Colonic mucosa (tissue), 4 donors: ENCODE data around the gene C19orf85. TPM values are rescaled to one million over a fixed set of nuclear protein-coding genes. Genes with fewer than 3 reads are reported as not detected.

Experiments used
- DNase-seq: peaks from one replicate; pipeline ENCODE4 v3.0.0-alpha.2; 2020
- H3K27ac ChIP-seq: fragments of 200-600 bp; one replicate; pipeline ENCODE4 v1.8.0; 2021
- H3K27me3 ChIP-seq: fragments of 200-600 bp; one replicate; pipeline ENCODE4 v1.8.0; 2021
- H3K36me3 ChIP-seq: fragments of 200-600 bp; one replicate; pipeline ENCODE4 v1.8.0; 2021
- H3K4me1 ChIP-seq: fragments of 200-600 bp; one replicate; pipeline ENCODE4 v1.8.0; 2021; ENCODE audit warnings: mild to moderate bottlenecking
- H3K4me3 ChIP-seq: fragments of 200-600 bp; one replicate; pipeline ENCODE4 v1.8.0; 2021
- H3K9ac ChIP-seq, 2 donors: one replicate each; pipeline ENCODE4 v1.7.0; 2013; ENCODE audit warnings: control low read depth in 2 of 2, low read depth in 2 of 2, low read length in 2 of 2
- H3K9me3 ChIP-seq: fragments of 200-600 bp; one replicate; pipeline ENCODE4 v1.8.0; 2021
- intact Hi-C: fragments of 100-400 bp; cut with DNase I; formaldehyde crosslinking; loops from one replicate; pipeline ENCODE4 v1.14.1; 2022
- total RNA-seq, 2 donors: library from RNA; stranded (reverse); fragmentation: NEBNext Ultra II Directional in 1 of 2; extraction: Animal tissue kit (Norgen Biotek cat#: 25700) in 1 of 2; gene quantifications; one replicate each; pipeline ENCODE4 v1.2.1, GENCODE V29; 2021
- TF ChIP-seq, protein P1 (sequence below): fragments of 200-600 bp; IDR thresholded peaks from one replicate; pipeline ENCODE4 v1.8.0; 2022; ENCODE audit warnings: antibody characterized with exemption, mild to moderate bottlenecking
- donor health status: healthy.
- donor health status: DM: no; HTN: no; CAD: no.
- donor health status: DM: no; HTN: no; CAD: no.

The C19orf85 gene
- total RNA-seq, 2 donors from 2014 or later, result not detected

DNA sequence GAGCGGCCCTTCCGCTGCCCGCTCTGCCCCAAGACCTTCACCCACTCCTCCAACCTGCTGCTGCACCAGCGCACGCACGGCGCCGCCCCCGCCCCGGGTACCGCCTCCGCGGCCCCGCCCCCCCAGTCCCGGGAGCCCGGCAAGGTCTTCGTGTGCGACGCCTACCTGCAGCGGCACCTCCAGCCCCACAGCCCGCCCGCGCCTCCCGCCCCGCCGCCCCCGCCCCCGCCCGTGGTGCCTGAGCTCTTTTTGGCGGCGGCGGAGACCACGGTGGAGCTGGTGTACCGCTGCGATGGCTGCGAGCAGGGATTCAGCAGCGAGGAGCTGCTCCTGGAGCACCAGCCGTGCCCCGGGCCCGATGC, 17.2 kb upstream of the C19orf85 start:
- Histone ChIP-seq H3K4me3 (no peak overlapping the region), H3K36me3 (no peaks in the 10 kb centered on the region), H3K9me3 (no peaks in the 10 kb centered on the region), H3K27me3 (no peaks in the 10 kb centered on the region), H3K27ac (no peak overlapping the region), H3K4me1 (peaks cover 10% of the 10 kb centered on the region), H3K9ac (no peak overlapping the region)
- DNase-seq, result no peak
- intact Hi-C loops, result no loop called here
- TF ChIP-seq, protein P1, sequence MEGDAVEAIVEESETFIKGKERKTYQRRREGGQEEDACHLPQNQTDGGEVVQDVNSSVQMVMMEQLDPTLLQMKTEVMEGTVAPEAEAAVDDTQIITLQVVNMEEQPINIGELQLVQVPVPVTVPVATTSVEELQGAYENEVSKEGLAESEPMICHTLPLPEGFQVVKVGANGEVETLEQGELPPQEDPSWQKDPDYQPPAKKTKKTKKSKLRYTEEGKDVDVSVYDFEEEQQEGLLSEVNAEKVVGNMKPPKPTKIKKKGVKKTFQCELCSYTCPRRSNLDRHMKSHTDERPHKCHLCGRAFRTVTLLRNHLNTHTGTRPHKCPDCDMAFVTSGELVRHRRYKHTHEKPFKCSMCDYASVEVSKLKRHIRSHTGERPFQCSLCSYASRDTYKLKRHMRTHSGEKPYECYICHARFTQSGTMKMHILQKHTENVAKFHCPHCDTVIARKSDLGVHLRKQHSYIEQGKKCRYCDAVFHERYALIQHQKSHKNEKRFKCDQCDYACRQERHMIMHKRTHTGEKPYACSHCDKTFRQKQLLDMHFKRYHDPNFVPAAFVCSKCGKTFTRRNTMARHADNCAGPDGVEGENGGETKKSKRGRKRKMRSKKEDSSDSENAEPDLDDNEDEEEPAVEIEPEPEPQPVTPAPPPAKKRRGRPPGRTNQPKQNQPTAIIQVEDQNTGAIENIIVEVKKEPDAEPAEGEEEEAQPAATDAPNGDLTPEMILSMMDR, result no peak

DNA sequence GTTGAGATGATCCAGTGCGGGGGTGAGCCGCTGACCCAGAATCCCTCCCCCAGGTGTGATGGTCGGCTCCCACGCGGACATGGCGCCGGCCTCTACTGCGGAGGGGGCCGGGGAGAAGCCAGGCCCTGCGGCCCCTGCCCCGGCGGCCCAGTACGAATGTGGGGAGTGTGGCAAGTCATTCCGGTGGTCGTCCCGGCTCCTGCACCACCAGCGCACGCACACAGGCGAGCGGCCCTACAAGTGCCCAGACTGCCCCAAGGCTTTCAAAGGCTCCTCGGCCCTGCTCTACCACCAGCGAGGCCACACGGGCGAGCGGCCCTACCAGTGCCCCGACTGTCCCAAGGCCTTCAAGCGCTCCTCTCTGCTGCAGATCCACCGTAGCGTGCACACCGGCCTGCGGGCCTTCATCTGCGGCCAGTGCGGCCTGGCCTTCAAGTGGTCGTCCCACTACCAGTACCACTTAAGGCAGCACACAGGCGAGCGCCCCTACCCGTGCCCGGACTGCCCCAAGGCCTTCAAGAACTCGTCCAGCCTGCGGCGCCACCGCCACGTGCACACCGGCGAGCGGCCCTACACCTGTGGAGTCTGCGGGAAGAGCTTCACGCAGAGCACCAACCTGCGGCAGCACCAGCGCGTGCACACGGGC, 16.7 kb upstream of the C19orf85 start:
- Histone ChIP-seq H3K36me3 (no peaks in the 10 kb centered on the region), H3K4me1 (peaks cover 10% of the 10 kb centered on the region), H3K9me3 (no peaks in the 10 kb centered on the region), H3K9ac (no peak overlapping the region), H3K27me3 (no peaks in the 10 kb centered on the region), H3K27ac (no peak overlapping the region), H3K4me3 (no peak overlapping the region)
- no peak for DNase-seq
- TF ChIP-seq, protein P1, result no peak
- intact Hi-C loops, result no loop called here

DNA sequence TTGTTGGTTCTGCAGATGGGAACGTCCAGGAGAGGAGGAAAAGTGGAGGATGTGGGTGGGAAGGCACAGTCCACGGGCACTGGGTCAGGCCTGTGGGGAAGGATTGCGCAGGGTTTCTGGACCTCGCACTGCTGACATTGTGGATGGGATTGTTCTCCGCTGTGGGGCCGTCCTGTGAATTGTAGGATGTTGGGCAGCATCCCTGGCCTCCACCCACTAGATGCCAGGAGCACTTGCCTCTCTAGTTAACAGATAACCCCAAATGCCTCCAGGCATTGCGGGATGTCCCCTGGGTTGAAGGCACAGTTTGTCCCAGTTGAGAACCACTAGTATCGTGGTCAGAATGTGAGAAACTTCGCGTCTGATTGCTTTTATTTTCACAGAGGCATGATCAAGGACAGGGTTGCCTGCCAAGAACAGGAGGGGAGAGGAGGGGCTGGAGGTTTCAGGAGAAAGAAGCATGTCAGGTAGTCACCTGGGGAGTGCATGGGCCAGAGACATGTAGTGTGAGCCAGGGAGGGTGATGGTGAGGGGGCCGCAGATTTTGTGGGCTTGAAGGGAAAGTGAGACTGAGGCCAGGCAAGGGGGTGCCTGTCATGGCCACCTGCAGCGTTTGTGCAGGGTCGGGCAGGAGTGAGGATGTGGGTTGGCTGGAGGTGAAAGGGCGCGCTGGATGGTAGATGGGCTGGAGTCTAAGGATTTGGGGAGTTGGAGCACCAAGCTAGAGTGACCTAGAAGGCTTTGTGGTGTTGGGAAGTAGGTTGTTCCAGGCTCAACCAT, 15.1 kb upstream of the C19orf85 start:
- H3K27ac ChIP-seq, result no peak overlapping the region
- intact Hi-C loops, result no loop called here
- DNase-seq, result no peak

DNA sequence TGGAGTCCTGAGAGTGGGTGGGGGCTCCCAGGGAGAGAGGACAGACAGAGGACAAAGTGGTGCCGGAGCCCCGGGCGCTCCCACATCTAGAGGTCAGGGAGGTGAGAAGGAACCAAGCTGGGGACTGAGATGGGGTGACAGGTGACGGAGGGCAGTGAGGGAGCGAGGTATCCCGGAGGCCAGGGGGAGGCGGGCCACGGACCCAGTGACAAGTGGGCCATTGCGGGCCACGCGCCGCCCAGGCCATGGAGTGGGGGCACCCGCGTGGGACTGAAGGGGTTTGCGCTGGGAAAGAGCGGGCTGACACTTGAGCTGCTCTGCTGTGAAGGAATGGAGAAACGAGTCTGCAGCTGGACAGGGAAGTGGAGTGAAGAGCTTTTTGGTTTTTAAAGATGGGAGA, 14.5 kb upstream of the C19orf85 start:
- intact Hi-C loops, result no loop called here
- Histone ChIP-seq H3K4me3 (no peak overlapping the region), H3K9ac (no peak overlapping the region), H3K27ac (no peak overlapping the region), H3K36me3 (no peaks in the 10 kb centered on the region), H3K4me1 (no peaks in the 10 kb centered on the region), H3K27me3 (no peaks in the 10 kb centered on the region), H3K9me3 (no peaks in the 10 kb centered on the region)
- TF ChIP-seq, protein P1, result no peak
- DNase-seq, result no peak

More for the DNA sequence above, 15.1 kb upstream of the C19orf85 start:
- H3K9ac ChIP-seq, result no peak overlapping the region
- TF ChIP-seq, protein P1, result no peak
- no peak overlapping the region for H3K4me3 ChIP-seq
- H3K4me1 ChIP-seq, result peaks cover 5% of the 10 kb centered on the region
- H3K27me3 ChIP-seq, result no peaks in the 10 kb centered on the region
- no peaks in the 10 kb centered on the region for H3K36me3 ChIP-seq
- H3K9me3 ChIP-seq, result no peaks in the 10 kb centered on the region

DNA sequence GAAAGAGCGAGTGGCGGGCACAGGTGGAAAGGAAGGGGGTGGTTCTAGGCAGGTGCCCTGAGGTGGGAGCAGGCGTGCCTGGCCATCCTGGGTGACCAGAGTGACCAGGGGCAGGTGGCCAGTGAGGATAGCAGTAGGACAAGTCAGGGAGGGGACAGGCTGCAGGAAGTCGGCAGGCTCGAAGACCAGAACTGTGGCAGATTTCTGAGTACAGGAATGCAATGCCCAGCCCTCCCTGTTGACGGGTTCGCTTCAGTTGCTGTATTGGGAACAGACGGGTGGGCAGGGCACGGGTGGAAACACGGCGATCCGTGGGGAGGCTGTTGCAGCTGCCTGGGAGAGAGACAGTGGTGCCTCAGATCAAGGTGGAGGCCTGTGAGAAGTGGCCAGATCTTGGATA, 13.8 kb upstream of the C19orf85 start:
- TF ChIP-seq, protein P1, result no peak
- Histone ChIP-seq H3K9me3 (no peaks in the 10 kb centered on the region), H3K27me3 (no peaks in the 10 kb centered on the region), H3K4me1 (no peaks in the 10 kb centered on the region), H3K27ac (no peak overlapping the region), H3K4me3 (no peak overlapping the region), H3K36me3 (no peaks in the 10 kb centered on the region), H3K9ac (no peak overlapping the region)
- DNase-seq, result no peak
- intact Hi-C loops, result no loop called here
